Measurements from ENCODE around the gene EVX2.

Gene EVX2

DNA sequence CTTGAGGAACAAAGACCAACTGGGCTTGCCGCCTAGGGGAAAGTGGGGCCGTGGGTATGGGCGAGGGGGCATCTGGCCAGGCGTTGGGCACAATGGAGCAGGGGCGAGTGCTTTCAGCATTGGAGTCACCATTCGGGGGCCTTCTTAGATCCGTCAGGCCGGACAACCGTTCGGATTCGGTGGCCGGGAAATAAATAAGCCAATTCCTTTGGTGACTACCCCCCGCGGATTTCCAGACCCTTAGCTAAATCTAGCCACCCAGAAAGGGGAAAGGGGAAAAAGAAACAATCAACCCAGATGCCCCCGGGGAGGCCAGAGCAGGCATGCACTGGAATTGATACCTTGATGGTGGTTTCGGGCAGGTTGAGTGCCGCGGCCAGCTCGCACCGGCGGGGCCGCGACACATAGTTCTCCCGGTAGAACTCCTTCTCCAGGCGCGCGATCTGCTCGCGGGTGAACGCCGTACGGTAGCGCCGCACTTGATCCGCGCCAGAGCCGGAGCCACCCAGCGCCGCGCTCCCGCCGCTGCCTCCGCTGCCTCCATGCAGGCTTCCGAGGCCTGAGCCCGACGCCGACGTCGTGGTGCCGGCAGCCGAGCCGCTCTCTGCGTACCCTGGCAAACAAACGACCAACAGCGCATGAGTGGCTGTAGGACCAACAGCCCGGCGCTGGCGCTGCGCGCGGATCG, 1.8 kb downstream of the EVX2 start:
- no peak for DNase-seq

- DNase-seq = no peak
Observed at GRCh38 chr2:176081376-176081836, 2.4 kb downstream of the EVX2 start.

DNA sequence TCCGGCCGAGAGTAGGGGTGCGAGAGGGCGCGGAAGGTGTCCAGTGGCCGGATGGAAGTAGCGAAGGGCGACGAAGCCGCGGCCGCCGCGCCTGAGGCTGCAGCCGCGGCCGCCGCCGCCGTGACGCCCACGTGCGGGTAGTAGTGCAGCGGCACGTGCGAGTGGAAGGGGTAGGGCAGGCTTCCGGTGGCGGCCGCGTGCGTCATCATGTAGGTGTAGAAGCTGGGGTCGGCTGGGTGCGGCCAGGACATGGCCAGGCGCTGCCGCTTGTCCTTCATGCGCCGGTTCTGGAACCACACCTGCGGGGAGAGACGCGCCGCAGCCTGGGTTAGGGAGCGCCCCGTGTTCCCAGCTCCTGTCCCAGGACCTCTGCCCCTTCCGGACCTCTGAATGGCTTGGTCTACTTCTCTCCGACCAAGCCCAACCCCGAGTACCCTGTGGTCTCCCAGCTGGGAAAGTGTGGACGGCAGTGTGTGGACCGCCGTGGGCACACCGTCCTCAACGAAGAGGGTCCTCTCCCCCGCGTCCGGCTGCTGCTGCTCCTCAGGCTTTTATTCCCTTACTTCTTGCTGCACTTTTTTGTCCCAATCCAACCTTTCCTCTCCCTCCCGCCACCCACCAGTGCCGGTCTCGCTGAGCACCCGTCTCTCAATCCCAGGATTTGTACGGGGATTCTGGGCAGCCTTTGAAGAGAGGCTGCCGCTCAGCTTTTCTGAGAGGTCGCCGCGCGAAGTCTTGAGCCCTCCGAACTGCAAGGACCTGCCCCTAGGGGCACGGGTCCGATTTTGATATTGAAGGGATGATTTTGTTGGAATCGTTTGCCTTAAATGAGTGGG, 3.0 kb downstream of the EVX2 start:
- no peak for DNase-seq

DNA sequence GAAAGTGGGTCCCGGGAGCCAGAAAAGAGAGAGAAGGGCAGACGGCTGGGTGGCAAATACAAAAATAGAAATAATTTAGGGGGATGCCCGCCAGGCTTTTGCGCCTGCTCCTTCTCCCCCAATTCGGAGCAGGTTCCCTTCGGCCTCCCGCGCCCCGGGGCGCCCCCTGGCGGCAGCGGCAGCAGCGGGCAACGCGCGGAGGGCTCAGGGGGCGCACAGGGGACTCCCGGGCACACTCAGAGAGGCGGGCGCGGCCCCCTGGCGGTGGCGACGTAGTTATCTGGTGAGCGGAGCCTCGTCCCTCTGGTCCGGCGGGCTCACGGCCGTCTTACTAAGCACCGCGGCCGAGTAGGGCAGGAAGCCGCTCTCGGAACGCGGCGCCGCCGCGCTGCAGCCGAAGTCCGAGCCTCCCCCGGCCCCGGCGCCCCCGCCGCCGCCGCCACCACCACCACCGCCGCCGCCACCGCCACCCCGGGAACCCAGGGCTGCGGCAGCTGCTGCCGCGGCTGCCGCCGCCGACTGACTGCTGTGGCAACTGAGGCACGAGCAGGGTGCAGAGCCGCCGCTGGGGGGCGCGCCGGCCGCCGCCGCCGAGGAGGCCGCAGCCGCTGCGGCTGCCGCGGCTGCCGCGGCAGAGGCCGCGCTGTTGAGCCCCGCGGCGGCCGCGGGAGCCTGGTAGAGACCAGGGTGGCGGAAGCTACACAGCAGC, 3.8 kb downstream of the EVX2 start:
- no peak for DNase-seq

DNA sequence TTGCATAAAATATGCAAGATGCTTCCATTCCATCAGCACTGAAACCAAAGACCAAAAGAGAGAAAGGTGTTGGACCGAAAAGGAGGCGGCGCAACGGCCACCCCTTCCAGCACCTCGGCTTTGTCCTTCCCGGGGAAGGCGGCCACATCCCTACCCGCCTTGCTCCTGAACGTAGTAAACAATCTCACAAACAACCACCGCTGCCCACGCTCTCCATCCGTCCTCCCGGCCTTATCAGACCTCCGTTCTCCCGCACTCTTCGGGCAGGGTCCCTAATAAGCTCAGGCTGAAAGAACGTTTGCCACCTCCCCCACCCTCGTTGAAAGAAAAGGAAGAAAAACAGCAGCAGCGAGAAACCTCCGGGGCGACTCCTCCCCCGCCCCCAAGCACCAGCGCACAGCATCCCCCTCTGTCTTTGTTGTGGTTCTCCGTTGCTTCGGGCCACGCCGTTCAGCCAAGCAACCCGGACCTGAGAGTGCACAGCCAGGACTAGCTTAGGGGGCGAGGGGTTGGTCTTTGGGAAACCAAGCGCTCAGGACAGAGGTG, 4.4 kb downstream of the EVX2 start:
- DNase-seq = no peak

DNA sequence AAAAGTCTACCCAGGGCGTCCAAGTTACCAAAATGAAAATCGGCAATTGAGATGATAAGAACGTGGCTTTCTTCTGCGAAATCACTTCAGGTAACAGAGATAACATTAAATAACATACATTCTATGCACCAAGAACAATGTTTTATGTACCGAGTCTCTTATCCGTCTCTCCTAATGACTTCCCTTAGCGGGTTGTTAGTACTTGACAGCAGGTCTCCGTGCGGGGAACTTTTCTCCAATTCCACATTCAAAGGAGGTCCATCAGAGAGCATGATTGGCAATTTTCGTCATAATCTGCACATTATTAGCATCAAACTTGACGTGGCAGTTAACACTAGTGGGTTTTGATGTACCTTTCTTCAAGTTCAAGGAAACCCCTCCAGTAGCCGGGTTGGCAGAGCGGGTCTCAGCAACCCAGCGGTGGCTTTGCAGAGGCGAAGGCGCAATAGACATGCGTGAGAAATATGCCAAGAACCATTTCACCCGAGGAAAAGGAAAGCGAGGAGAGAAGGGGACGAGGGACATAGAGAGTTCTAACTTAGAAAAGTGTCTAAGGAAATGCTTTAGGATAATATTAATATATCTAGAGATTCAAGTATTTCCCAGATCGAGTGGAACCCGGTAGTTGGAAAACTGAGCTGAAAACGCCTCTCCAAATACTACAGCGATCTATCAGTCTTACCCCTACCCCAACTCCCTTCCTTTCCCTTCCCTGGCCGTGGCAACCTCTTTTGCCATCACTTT, 5.0 kb downstream of the EVX2 start:
- no peak for DNase-seq

DNA sequence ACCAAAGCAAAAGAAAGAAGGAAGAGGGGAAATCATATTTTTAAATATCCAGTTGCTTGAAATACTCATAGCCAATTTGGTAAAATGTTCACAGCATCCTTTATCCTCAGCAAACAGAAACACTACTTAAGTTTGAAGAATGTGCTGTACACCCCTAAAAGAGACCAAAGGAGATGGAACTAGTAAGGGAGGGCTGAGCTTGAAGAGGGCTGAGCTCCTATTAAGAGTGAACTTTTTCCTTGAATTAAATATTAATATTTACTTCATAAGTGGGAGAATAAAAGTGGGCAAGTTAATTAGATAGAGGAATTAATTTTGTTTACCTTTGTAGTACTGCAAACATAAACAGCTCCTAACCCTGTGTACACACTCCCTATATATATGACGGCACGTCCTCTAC, 7.0 kb downstream of the EVX2 start:
- DNase-seq = no peak

GRCh38 chr2:176076063-176076462, 7.7 kb downstream of the EVX2 start:
- DNase-seq = no peak

DNA sequence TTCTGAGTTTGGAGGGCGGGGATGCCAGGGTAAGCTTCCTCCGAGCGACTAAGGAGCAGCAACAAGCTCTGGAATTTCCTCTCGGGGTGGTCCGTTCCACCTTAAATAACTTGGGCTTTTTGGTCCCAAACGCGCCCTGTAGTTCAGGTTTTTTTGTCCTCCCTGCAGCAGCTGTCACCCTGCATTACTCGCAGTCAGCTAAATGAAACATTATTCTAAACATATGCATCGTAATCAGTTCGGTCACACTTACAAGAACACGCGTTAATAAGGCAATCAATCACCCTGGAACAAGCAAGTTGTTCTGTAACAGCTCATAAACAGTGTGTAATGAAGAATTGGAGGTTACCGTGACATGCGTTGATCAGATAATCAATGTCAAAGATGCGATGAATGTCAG, 8.3 kb downstream of the EVX2 start:
- DNase-seq = no peak

DNA sequence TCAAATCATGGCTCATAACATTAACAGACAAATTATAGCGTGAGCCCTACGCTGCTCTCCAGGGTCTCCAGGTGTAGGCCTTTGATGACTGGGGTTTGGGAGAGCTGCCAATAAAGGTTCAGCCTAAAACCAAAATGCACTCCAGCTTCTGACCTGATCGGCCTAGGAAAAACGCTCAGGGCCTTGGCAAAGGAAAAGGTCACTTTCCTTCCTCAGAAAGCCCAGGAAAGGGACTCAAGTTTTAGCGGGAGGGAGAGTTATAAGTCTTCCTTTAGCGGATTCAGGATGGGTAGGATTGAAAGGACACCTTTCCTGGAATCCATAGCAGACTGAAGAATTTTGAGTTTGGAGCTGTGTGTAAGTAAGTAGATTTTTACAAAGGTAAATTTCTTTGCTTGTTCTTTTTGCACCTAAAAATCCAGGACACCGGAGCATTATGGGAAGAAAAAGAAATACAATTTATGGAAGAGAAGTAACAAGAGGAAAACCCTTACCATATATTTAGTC, 8.8 kb downstream of the EVX2 start:
- DNase-seq = no peak

DNA sequence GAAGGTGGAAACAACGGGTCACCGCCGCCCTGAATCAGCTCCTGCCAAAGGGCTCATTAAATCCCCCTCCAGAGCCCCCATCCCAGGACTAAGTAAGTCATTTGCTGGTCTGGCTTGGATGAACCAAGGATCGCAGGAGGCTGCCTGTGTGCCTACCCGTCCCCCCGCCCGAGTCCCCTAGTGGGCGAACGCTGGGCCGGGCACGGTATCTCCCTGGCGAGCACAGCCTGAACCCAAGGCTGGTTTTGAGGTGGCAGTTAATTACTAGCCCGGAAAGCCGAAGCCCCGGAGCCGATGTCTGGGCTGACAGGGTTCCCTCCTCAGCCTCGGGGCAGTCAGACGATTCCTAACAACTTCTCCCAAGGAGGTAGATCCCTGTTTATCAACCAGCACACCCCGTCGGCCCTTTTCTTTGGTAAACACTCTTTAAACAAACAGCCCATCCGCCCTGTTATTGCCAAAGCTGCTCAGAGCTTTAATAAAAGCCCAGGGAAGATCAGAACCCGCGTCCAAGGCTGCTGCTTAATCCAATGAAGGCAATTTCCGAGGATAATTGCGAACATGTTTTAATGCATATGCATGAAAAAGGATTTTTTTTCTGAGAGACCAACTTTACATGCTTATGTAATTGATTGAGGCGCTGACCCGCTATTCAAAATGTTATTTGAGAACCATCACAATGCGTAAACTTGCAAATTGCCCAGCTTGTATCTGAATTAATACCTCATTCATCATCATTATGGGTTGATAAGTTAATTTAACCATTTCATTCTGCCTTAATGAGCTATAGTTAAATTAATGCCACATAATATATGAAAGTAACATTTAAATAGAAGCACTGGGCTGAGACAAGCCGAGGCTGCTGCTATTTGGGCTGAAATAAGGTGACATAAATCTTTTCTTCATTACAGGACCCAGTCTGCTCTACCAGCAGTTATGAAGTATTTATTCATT, 10.5 kb downstream of the EVX2 start:
- no peak for DNase-seq

DNA sequence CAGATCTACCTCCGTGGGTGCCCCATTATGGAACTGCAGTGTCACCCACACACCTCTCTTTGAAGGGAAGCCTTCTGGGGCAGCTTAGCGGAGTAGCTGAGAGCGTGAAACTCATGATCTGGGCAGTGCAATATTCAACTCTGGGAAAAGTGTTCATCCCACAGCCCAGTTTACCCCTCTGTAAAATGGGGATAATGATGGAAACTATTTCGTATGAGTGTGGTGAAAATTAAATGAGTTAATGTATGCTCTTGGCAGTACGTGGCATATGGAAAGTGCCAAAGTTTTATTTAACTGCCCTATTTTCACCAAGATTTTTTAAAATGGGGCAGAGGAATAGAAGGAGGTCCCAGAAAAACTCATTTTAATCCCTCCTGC, 11.5 kb downstream of the EVX2 start:
- no peak for DNase-seq

DNA sequence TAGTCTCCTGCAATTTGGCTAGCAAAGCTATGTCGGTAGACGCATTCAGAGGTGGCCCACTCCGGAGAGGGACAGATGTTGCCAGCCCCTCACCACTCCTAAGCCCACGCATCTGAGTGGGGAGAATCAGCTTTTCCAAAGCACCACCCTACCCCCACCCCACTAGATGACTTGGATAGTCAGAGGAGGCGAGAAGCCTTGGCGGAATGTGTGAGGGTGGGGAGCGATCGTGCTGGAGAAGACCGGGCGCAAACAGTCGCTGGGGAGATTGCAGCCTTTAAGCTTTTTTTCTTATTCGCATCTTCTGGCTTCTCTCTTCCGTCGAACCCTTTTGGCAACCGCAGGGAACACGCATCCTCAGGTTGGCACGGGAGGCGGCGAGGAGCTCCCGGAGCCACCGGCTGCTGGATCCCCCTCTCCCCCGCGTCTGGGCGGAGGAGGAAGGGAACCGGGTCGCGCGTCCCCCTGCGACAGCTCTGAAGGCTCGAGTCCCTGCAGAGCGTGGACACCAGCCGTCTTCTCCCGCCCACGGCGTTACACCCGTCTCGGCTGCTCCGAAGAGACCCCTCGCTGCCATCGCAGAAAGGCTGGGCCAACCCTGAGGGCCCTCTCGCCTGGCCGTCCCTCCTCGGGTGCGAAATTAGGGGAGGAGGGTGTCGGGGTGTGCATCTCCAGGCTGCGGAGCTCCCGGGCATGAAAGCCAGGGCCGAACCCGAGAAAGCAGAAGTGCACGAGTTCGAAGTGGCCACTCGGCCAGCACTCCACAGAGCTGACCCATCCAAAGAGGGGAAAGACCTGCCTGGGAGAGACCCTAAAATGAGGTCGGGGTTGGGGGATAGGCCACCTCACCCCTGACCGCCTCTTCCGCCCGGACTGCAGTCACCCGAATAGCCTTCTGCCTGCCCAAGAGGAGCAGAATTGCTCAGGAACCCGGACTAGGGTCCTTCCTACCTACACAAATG, 12.2 kb downstream of the EVX2 start:
- no peak for DNase-seq

- no peak for DNase-seq
Observed at GRCh38 chr2:176068419-176068832, 15.3 kb downstream of the EVX2 start.

- no peak for DNase-seq
Observed at GRCh38 chr2:176067589-176068418, 16.0 kb downstream of the EVX2 start.

- DNase-seq = no peak
Observed at GRCh38 chr2:176066645-176067588, 16.8 kb downstream of the EVX2 start.

DNA sequence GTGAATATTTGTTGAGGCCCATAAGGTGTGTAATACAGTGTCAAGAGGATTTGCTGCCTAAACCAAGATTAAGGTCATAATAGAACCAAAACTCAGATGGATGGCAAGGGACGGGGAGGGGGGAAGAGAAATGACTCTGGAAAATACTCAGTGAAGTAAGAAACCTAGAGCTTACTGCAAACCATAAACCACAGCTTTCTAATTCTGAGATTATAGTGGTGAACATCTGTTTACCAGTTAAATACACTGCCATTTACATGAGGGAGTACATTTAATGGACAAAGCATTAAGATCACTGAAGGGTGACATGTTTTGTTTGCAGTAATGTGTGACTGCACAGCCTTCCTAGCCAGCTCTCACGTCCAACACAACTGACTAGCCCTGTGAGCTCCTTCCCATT, 19.8 kb downstream of the EVX2 start:
- DNase-seq = no peak

DNA sequence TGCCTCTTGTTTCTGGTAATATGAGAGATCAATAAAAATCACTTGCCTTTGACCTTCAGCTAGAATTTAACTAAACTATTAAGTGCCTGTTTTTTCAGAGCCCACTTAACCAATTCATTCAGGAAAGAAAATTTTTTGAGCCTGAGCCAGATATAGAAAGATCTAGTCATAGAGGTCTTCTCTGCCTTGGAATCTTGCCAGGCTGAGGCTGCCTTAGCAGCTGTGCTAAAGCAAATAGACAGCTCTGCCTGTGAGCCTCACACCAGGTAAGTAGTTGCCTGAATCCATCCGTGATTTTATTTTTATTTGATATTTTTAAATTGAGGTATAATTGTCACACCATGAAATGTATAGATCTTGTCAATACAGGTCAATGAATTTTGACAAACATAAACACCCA, 27.4 kb downstream of the EVX2 start:
- DNase-seq = peak; percentile 74
